ENCODE data around the gene SLC25A6. TPM values are rescaled to one million over a fixed set of nuclear protein-coding genes. Genes with fewer than 3 reads are reported as not detected.

Gene SLC25A6
- total RNA-seq, 4 donors from 2014 or later = 220 to 291 (median 250) TPM

DNA sequence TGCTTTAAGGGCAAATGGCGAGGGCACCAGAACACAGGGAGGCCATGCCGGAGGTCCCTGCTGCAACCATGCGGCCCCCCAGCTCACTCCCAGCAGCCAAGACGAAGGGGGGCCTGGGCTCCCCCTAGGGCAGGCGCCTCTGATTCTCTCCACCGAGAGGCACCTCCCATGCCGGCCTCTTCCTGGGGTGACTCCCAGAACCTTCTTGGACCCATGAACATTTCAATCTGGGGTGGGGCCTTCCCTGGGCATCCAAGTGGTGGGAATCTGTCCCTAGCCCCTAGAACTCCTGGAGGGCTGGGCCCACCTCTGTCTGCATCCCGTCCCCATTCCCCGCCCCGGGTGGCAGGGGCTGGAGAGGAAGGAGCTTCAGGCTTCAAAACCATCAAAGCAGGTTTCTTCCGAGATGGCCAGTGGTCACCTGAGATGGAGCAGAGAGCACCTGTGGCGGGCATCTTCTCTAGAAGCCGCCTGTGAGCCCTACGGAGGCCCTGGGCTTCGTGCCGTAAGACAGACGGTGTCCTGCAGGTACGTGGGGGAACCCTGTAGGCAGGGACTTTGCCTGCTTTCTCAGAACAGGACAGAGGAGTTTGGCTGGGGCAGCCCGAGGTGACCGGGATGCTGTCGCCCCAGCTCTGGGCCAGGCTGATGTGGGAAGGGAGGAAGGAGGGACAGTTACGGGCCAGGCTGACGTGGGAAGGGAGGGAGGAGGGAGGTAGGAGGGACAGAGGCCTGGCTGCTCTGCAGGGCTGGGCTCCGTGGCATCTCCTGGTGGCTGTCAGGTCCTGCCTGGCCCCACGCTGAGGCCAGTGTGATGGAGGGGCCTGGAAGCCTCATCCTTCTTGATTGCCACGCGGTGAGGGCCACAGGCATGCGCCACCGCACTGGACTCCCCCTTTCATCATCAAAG lies 6.8 kb upstream of the SLC25A6 start:
- no peak for DNase-seq (ENCODE audit: low spot score in 2 of 2)
- no peak for TF ChIP-seq EP300 (IDR thresholded peaks at IDR 0.05)
- TF ChIP-seq, protein P1, sequence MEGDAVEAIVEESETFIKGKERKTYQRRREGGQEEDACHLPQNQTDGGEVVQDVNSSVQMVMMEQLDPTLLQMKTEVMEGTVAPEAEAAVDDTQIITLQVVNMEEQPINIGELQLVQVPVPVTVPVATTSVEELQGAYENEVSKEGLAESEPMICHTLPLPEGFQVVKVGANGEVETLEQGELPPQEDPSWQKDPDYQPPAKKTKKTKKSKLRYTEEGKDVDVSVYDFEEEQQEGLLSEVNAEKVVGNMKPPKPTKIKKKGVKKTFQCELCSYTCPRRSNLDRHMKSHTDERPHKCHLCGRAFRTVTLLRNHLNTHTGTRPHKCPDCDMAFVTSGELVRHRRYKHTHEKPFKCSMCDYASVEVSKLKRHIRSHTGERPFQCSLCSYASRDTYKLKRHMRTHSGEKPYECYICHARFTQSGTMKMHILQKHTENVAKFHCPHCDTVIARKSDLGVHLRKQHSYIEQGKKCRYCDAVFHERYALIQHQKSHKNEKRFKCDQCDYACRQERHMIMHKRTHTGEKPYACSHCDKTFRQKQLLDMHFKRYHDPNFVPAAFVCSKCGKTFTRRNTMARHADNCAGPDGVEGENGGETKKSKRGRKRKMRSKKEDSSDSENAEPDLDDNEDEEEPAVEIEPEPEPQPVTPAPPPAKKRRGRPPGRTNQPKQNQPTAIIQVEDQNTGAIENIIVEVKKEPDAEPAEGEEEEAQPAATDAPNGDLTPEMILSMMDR (IDR thresholded peaks at IDR 0.05) = no peak
- no peak for TF ChIP-seq POLR2A (IDR thresholded peaks at IDR 0.05)
- Histone ChIP-seq H3K27me3 (no peaks in the 10 kb centered on the region), H3K4me1 (peaks cover 0 to 18% (median 7%) of the 10 kb centered on the region in 4 donors), H3K36me3 (peaks cover 0 to 73% (median 8%) of the 10 kb centered on the region in 3 donors), H3K4me3 (no peak overlapping the region), H3K9me3 (no peaks in the 10 kb centered on the region), H3K27ac (no peak overlapping the region)
- 80 to 87% methylated on average over 29 of the region's 29 CpGs for WGBS, 2 donors

DNA sequence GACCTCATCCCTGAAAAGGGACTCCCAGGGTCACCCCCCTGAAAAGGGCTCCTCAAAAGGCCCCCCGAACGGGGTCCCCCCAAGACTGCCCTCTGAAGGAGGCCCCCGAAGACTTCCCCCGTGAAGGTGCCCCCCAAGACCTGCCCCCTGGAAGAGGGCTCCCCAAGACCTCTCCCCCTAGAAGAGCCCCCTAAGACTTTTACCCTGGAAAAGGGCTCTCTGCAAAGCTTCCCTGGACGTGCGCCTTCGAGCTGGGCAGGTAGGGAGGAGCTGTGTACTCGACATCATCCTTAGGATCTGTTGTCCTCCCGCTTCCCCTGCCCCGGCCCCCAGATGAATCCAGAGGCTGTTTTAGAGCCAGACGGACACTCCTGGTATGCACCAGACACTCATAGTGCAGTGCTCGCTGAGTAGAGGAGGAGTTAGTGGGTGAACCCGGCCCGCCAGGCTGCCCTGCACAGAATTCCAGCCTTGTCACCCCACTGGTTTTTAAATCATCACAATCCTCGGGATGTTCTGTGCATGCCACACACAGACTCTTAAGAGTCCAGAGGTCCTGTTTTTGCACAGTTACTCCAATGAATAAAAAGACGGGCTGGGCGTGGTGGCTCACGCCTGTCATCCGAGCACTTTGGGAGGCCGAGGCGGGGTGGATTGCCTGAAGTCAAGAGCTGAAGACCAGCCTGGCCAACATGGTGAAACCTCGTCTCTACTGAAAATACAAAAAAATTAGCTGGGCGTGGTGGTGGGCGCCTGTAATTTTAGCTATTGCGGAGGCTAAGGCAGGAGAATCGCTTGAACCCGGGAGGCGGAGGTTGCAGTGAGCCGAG lies 5.7 kb upstream of the SLC25A6 start:
- Histone ChIP-seq H3K27me3 (no peaks in the 10 kb centered on the region), H3K27ac (no peak overlapping the region), H3K9me3 (no peaks in the 10 kb centered on the region), H3K36me3 (peaks cover 0 to 62% (median 0%) of the 10 kb centered on the region in 3 donors), H3K4me1 (peaks cover 0 to 25% (median 9%) of the 10 kb centered on the region in 4 donors), H3K4me3 (no peak overlapping the region)
- TF ChIP-seq, protein P1 (IDR thresholded peaks at IDR 0.05) = no peak
- no peak for TF ChIP-seq EP300 (IDR thresholded peaks at IDR 0.05)
- no peak for DNase-seq (ENCODE audit: low spot score in 2 of 2)
- WGBS, 2 donors = 87 to 88% methylated on average over 29 of the region's 29 CpGs

DNA sequence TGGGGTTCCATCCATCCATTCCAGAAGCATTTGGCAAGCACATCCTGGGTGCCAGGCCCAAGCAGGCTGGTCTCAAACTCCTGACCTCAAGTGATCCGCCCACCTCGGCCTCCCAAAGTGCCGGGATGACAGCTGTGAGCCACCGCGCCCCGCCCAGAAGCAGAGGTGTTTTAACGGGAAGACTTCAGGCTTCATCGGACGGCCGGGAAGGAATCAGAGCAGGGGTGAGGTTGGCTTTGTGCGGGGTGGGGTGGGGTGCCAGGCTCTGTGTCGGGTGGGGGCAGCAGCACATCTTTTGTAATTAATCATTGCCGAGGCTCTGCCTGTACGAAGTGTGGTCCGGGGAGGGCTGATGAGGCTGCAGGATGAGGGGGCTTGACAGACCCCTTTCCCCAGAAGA lies 5.1 kb upstream of the SLC25A6 start:
- no peaks in the 10 kb centered on the region for H3K27me3 ChIP-seq
- 80 to 86% methylated on average over 15 of the region's 15 CpGs for WGBS, 2 donors
- TF ChIP-seq POLR2A (IDR thresholded peaks at IDR 0.05) = no peak
- TF ChIP-seq, protein P1 (IDR thresholded peaks at IDR 0.05) = no peak
- no peak for TF ChIP-seq EP300 (IDR thresholded peaks at IDR 0.05)

DNA sequence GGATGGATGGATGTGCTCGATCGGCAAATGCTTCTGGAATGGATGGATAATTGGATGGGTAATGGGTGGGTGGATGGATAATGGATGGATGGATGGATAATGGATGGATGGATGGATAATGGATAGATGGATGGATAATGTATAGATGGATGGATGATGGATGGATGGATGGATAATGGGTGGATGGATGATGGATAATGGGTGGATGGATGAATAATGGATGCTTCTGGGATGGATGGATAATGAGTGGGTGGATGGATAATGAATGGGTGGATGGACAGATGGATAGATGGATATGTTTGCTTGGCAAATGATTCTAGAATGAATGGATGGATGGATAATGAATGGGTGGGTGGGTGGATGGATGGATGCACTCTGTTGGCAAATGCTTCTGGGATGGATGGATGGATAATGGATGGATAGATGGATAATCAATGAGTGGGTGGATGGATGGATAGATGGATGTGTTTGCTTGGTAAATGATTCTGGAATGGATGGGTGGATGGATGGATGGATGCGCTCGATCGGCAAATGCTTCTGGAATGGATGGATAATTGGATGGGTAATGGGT lies 3.8 kb upstream of the SLC25A6 start:
- Histone ChIP-seq H3K4me1 (peaks cover 0 to 30% (median 13%) of the 10 kb centered on the region in 4 donors), H3K4me3 (no peak overlapping the region), H3K9me3 (no peaks in the 10 kb centered on the region), H3K36me3 (peaks cover 0 to 45% (median 0%) of the 10 kb centered on the region in 3 donors), H3K27ac (no peak overlapping the region), H3K27me3 (no peaks in the 10 kb centered on the region)
- TF ChIP-seq POLR2A (IDR thresholded peaks at IDR 0.05) (no peak), EP300 (IDR thresholded peaks at IDR 0.05) (no peak)
- TF ChIP-seq, protein P1 (IDR thresholded peaks at IDR 0.05) = no peak
- no peak for DNase-seq (ENCODE audit: low spot score in 2 of 2)
- whole genome bisulfite sequencing, 2 donors = 96 to 98% methylated on average over 5 of the region's 5 CpGs

More for the DNA sequence above, 5.1 kb upstream of the SLC25A6 start:
- no peak for DNase-seq (ENCODE audit: low spot score in 2 of 2)
- H3K27ac ChIP-seq = no peak overlapping the region
- H3K9me3 ChIP-seq = no peaks in the 10 kb centered on the region
- H3K4me3 ChIP-seq = no peak overlapping the region
- H3K4me1 ChIP-seq = peaks cover 0 to 25% (median 9%) of the 10 kb centered on the region in 4 donors
- H3K36me3 ChIP-seq = peaks cover 0 to 58% (median 0%) of the 10 kb centered on the region in 3 donors

Data from tibial nerve (tissue), 4 donors.